NCI-H460 (cell line): ENCODE measurements around the gene KLB. TPM values are rescaled to one million over a fixed set of nuclear protein-coding genes. Genes with fewer than 3 reads are reported as not detected.
"Not testable (repeated sequence)": the region's sequence is repeated elsewhere in the genome, so short reads cannot be mapped to it uniquely, and the experiment has no call there.

Experiments used
- DNase-seq: peaks from one replicate; pipeline ENCODE4 v3.0.0-alpha.2; 2016; ENCODE audit warnings: low read depth; ENCODE audit errors: extremely low read depth
- total RNA-seq: library from RNA; depleted of rRNA; stranded (reverse); fragments of >200 nt; shearing (Covaris generic); gene quantifications from 2 replicates; pipeline ENCODE4 v1.2.3, GENCODE V29; 2014

KLB gene
- total RNA-seq, 1 experiment from 2014 or later, result not detected

DNA sequence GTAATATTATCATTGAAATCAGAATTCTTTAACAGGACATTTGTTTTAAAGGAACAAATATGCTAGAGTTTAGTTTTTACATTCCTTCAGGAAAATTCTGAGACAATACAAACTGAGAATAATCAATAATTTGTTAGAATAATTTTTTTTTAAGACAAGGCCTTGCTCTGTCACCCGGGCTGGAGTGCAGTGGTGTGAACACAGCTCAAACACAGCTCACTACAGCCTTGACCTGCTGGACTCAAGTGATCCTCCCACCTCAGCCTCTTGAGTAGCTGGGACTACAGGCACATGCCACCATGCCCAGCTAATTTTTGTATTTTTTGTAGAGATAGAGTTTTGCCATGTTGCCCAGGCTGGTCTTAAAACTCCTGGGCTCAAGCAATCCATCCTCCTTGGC, 18.6 kb downstream of the KLB start:
- not testable (repeated sequence) for DNase-seq

DNA sequence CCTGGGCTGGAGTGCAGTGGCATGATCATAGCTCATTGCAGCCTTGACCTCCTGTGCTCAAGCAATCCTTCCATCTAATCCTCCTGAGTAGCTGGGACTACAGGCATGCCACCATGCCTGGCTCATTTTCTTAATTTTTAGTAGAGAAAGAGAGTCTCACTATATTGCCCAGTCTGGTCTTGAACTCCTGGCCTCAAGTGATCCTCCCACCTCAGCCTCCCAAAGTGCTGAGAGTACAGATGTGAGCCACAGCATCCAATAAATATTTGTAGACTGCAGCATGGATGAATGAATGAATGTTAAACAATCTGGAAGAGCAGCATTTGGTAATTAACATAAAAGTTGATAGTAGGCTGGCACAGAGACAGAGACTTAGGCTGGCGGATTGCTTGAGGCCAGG, 20.0 kb downstream of the KLB start:
- DNase-seq, result no peak

- no peak for DNase-seq
Observed at GRCh38 chr4:39427520-39428114, 20.9 kb downstream of the KLB start.

DNA sequence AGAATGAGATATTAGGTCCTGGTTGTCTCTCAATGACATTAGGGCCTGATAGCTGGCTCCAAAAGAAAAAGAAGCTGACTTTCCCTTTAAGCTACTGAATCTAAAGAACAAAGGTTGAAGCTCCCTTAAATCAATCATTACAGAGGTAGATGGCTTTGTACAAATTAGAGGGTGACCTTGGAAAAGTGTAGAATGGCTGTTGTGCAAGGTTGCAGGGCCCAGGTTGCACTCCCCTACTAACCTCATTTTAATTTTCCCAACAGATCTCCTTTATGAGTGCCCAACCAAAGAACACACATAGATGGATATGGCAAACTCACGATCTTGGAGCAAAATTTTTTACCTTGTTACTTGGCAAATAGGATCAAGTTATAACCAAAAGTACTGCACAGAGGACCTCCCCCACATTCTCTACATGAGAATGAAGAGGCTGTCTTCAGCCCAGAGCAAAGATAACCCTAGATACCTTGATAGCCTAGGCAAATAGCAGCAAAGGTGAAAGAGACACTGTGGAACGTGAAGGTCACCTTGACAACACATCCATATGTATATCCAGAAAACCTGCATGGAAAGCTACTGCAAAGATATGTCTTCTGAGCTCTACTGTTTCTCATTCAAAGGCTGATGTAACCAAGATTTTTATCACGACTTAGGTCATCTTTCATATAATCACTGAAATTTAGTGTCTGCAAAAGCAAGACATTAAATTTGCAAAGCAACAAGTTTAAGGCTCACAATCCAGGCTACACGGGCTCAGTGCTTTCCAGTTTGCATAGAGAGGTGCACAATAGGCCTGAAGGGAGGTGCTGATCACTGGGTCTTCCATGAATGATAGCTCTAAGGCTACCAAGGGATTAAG, 23.0 kb downstream of the KLB start:
- DNase-seq, result no peak

GRCh38 chr4:39433878-39434492, 27.3 kb downstream of the KLB start:
- no peak for DNase-seq

- no peak for DNase-seq
Observed at GRCh38 chr4:39435659-39436563, 29.2 kb downstream of the KLB start.

DNA sequence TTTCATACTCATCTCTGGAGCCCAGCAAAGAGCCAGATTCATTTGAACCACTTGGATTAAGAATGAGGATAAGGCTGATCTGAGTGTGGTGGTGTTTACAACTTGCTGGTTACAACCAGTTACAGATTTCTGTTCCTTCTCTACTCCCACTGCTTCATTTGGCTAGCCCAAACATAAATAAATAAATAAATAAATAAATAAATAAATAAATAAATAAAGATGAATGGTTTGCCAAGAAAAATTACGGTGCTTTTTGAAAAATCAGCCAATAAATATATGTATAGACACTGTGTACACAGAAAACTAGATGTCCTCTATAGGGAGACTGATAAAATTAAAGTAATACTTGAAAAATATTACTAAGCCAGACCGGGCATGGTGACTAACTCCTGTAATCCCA, 34.9 kb downstream of the KLB start:
- DNase-seq, result no peak

GRCh38 chr4:39442998-39443397, 36.3 kb downstream of the KLB start:
- no peak for DNase-seq

DNA sequence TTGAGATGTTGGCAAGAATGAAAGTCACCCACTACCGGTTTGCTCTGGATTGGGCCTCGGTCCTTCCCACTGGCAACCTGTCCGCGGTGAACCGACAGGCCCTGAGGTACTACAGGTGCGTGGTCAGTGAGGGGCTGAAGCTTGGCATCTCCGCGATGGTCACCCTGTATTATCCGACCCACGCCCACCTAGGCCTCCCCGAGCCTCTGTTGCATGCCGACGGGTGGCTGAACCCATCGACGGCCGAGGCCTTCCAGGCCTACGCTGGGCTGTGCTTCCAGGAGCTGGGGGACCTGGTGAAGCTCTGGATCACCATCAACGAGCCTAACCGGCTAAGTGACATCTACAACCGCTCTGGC, 39.7 kb downstream of the KLB start:
- no peak for DNase-seq

DNA sequence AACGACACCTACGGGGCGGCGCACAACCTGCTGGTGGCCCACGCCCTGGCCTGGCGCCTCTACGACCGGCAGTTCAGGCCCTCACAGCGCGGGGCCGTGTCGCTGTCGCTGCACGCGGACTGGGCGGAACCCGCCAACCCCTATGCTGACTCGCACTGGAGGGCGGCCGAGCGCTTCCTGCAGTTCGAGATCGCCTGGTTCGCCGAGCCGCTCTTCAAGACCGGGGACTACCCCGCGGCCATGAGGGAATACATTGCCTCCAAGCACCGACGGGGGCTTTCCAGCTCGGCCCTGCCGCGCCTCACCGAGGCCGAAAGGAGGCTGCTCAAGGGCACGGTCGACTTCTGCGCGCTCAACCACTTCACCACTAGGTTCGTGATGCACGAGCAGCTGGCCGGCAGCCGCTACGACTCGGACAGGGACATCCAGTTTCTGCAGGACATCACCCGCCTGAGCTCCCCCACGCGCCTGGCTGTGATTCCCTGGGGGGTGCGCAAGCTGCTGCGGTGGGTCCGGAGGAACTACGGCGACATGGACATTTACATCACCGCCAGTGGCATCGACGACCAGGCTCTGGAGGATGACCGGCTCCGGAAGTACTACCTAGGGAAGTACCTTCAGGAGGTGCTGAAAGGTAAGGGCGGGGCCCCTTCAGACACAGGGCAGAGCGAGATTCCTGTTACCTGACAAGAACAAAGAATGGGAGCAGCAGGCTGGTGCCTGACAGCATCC, 40.3 kb downstream of the KLB start:
- DNase-seq, result no peak

- no peak for DNase-seq
Observed at GRCh38 chr4:39450618-39451017, 43.9 kb downstream of the KLB start.

DNA sequence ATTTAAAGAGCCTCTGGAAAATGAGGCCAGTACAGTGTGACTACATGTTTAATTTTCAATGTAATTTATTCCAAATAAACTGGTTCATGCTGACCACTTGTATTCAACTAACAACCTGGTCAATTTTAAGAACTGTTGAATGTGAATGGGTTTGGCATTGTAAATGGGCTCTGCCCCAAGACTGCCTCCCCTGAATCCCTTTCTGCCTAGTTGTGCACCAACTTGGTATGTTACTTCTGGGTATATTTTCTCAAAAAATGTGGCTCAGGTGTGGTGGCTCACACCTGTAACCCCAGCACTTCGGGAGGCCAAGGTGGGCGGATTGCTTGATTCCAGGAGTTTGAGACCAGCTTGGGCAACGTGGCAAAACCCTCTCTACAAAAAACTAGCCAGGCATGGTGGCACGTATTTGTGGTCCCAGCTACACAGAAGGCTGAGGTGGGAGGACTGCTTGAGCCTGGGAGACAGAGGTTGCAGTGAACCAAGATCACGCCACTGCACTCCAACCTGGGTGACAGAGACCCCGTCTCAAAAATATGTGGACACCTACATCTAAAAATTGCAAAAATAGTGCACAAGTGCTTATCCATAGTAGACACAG, 44.8 kb downstream of the KLB start:
- no peak for DNase-seq

DNA sequence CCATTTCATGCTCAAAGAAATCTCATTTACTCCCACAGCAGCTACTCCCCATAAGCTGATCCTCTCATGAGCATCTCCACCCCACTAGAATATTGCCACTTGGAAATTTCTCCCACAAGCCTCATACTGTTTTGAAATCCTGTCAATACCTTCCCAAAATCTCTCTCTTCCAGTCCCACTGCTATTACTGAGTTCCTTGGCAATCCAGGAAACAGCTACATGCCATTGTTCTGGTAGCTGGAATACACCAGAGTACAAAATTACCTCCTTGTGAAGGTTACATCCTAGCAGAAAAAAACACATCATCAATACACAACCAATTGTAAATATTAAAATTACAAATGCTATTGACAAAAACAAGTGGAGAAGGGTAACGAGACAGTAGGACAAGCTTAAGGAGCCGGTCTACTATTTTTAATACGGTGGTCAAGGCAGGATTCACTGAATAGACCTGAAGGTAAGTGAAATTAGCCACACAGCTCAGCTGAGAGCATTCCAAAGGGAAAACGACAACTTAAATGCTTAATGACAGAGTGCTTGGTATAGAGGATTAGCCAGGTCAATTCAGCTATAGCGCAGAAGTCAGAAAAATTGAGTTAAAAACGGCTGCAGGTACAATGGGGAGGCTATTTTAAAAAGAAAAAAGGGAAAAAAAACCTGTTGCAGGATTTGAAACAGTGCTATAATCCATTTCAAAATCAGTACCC, 45.6 kb downstream of the KLB start:
- DNase-seq, result no peak

DNA sequence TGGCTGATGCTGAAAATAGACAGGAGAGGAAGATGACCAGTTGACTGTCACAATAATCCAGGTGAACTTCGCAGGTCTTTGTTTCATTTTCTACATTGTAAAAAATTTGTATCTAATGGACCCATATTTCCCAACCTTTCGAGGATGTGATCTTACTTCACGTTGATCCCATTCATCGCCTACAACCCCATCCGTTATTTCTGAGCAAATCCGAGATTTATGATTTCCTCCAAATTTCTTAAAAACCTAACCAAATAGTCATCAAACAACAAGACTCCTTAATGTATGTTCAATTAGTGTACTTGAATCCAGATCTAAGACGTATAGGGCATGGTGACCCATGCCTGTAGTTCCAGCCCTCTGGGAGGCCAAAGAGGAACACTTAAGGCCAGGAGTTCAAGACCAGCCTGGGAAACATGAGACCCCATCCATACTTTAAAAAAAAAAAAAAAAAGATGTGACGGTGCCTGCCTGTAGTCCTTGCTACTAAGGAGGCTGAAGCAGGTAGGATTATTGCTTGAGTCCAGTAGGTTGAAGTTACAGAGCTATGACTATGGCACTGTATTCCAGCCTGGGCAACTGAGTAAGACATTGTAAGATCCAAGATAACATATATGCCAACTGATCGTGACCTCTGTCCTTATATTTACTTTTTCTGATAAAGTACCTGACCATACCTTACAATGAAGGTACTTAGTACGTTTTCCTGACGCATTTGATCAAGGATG, 46.3 kb downstream of the KLB start:
- DNase-seq, result no peak

DNA sequence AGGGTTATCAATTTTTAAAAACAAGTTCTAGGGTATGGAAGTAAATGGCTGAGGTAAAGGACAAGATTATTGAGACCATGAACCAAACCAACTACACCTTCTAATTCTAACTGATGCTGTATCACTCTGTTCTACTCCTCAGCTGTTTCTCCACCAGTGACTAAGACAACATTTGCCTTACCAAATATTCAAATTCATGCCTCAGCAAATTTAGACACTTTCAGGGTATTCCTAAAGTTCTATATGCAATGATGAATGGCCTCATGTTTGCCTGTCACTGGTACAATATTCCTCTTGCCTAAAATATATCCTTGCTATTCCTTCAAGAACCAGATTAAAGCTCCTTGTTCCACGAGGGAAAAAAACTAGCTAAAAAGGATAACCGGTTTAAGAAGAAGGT, 47.0 kb downstream of the KLB start:
- DNase-seq, result no peak

DNA sequence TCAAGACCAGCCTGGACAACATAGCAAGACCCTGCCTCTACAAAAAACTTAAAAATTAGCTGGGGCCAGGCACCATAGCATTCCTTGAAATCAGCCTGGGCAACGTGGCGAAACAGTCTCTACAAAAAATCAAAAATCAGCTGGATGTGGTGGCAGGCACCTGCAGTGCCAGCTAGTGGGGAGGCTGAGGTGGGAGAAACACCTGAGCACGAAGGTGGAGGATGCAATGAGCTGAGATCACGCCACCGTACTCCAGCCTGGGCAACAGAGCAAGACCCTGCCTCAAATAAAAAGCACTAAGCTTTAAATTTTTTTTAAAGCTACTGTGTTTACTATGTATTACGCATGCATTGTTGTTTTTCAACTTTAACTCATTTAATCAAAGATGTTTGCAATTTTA, 48.8 kb downstream of the KLB start:
- DNase-seq, result no peak

DNA sequence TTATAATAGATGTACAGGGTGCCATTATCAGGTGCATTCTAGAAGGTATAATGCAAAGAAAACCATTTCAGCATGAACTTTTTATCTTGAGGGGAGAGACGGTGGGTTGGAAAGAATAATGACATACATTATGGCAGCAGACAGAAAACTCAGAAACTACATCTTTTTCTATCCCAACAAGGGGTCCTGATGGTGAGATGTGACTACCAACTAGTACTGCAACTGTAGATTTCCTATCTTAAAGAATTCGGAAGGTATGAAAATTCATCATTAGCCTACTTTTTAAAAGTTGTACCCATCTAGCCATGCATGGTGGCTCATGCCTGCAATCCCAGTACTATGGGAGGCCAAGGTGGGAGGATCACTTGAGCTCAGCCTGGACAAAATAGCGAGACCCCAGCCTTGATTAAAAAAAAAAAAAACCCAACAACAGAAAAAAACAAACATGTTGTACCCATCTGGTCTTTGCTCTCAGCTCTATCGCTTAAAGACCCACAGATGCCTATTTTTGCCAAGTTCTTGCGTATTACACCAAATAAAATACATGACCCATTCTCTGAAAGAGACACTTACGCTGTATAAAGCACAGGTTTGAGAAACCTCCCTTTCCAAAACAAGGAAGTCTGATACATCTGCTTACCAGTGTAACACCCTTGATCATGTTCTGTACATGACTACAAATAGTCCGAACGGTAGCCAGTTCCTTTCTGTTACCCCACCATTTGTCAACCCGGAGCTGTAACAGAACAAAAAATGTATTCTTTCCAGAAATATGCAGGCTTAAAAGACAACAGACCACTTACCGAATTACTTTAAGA, 50.4 kb downstream of the KLB start:
- DNase-seq, result no peak

DNA sequence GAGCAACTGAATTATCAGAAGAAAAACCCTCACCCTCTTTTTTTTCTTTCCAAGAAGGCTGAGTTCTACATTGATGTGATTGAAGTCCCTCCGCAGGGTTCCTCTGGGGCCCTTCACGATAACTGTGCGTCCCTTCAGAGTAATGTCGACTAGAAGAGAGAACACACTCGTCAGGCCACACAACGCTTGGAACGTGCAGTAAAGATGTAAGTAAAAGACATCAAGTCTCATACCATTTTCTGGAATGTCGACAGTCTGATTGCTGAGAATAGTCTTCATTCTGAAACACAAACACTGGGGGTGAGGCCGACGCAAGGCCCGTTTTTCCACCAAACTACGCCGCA, 51.4 kb downstream of the KLB start:
- not testable (repeated sequence) for DNase-seq
